IMR-90 (cell line): ENCODE data around the gene PDGFRA. TPM values are rescaled to one million over a fixed set of nuclear protein-coding genes. Genes with fewer than 3 reads are reported as not detected.

ENCODE experiments used
- ATAC-seq: fragments of 200-7000 bp; cut with Tn5 transposase; 2 replicates; pipeline ENCODE4 v1.9.1; 2020; ENCODE audit warnings: low read depth, mild to moderate bottlenecking, moderate library complexity
- BruUV-seq: library from RNA; stranded (reverse); fragments of 400-500 nt; replicated peaks from 2 replicates; lab custom pipeline; 2021; lab: Mats Ljungman, UMichigan
- CTCF ChIA-PET: fragments of 300-600 bp; formaldehyde crosslinking; extraction: SDS; loops from one replicate; lab custom pipeline; 2021; ENCODE audit warnings: antibody characterized with exemption; lab: Yijun Ruan, JAX
- POLR2A ChIA-PET: fragments of 300-600 bp; sonication (Branson Sonifier 250); formaldehyde crosslinking; loops from one replicate; lab custom pipeline; 2022; ENCODE audit warnings: antibody characterized with exemption; ENCODE audit not compliant: unreplicated experiment; lab: Charles Lee
- DNase-seq: peaks from one replicate; pipeline ENCODE4 v3.0.0; 2013
- H2AFZ ChIP-seq: replicated peaks from 2 replicates; pipeline ENCODE3; 2013; ENCODE audit warnings: low read length, mild to moderate bottlenecking; ENCODE audit not compliant: poor library complexity
- H2AK5ac ChIP-seq: 2 replicates; pipeline ENCODE4 v1.6.1; 2013; ENCODE audit warnings: low read depth, low read length, inconsistent platforms
- H2AK9ac ChIP-seq: replicated peaks from 2 replicates; pipeline ENCODE3; 2013; ENCODE audit warnings: mild to moderate bottlenecking, low read depth, low read length, moderate library complexity; ENCODE audit not compliant: poor library complexity
- H2BK120ac ChIP-seq: 2 replicates; pipeline ENCODE4 v1.6.1; 2013; ENCODE audit warnings: low read depth, low read length, inconsistent platforms
- H2BK15ac ChIP-seq: 3 replicates; pipeline ENCODE4 v1.6.1; 2013; ENCODE audit warnings: low read depth, low read length, inconsistent platforms
- H2BK20ac ChIP-seq: 2 replicates; pipeline ENCODE4 v1.6.1; 2013; ENCODE audit warnings: low read depth, mild to moderate bottlenecking, inconsistent platforms, low read length, moderate library complexity
- H2BK5ac ChIP-seq: 2 replicates; pipeline ENCODE4 v1.6.1; 2013; ENCODE audit warnings: mild to moderate bottlenecking, low read depth, low read length, inconsistent platforms; ENCODE audit not compliant: poor library complexity, severe bottlenecking
- H3K14ac ChIP-seq: replicated peaks from 2 replicates; pipeline ENCODE4 v1.6.1; 2013; ENCODE audit warnings: low read depth, low read length, inconsistent platforms
- H3K18ac ChIP-seq: 2 replicates; pipeline ENCODE4 v1.6.1; 2013; ENCODE audit warnings: low read depth, low read length, control low read depth
- H3K23ac ChIP-seq: 2 replicates; pipeline ENCODE4 v1.6.1; 2013; ENCODE audit warnings: low read depth, low read length, inconsistent platforms
- H3K27ac ChIP-seq: 2 replicates; pipeline ENCODE4 v1.5.1; 2013; ENCODE audit warnings: mild to moderate bottlenecking, control low read depth, low read length; ENCODE audit not compliant: insufficient read depth
- H3K27me3 ChIP-seq: 2 replicates; pipeline ENCODE4 v1.6.1; 2013; ENCODE audit warnings: low read length; ENCODE audit not compliant: control insufficient read depth, insufficient read depth
- H3K36me3 ChIP-seq: 2 replicates; pipeline ENCODE4 v1.6.1; 2013; ENCODE audit warnings: low read length, mixed read lengths; ENCODE audit not compliant: control insufficient read depth, insufficient read depth
- H3K4ac ChIP-seq: 2 replicates; pipeline ENCODE4 v1.6.1; 2013; ENCODE audit warnings: low read depth, low read length, inconsistent platforms
- H3K4me1 ChIP-seq: 2 replicates; pipeline ENCODE4 v1.6.1; 2013; ENCODE audit warnings: low read length, mixed read lengths; ENCODE audit not compliant: control insufficient read depth, insufficient read depth
- H3K4me2 ChIP-seq: 2 replicates; pipeline ENCODE4 v1.6.1; 2013; ENCODE audit warnings: low read depth, mild to moderate bottlenecking, control low read depth, low read length, moderate library complexity
- H3K4me3 ChIP-seq: 2 replicates; pipeline ENCODE4 v1.5.1; 2013; ENCODE audit warnings: low read depth, mild to moderate bottlenecking, control low read depth, low read length, moderate library complexity; ENCODE audit not compliant: insufficient read depth
- H3K56ac ChIP-seq: 2 replicates; pipeline ENCODE4 v1.6.1; 2013; ENCODE audit warnings: low read length, inconsistent platforms; ENCODE audit not compliant: insufficient read depth; ENCODE audit errors: extremely low read depth
- H3K79me1 ChIP-seq, 2 experiments: 2 replicates each; pipeline ENCODE4 v1.6.1; 2013; ENCODE audit warnings: low read length in 2 of 2, inconsistent platforms in 1 of 2, low read depth in 1 of 2
- H3K9ac ChIP-seq: 2 replicates; pipeline ENCODE4 v1.6.1; 2013; ENCODE audit warnings: low read depth, low read length, control low read depth
- H3K9me1 ChIP-seq: 2 replicates; pipeline ENCODE4 v1.6.1; 2013; ENCODE audit warnings: low read length, inconsistent platforms; ENCODE audit not compliant: insufficient read depth
- H3K9me3 ChIP-seq: 2 replicates; pipeline ENCODE4 v1.6.1; 2013; ENCODE audit warnings: low read length; ENCODE audit not compliant: control insufficient read depth, insufficient read depth
- H4K20me1 ChIP-seq: 2 replicates; pipeline ENCODE4 v1.6.1; 2013; ENCODE audit warnings: low read length, inconsistent platforms; ENCODE audit not compliant: insufficient read depth
- H4K5ac ChIP-seq: 2 replicates; pipeline ENCODE4 v1.6.1; 2013; ENCODE audit warnings: mild to moderate bottlenecking, low read depth, low read length, control low read depth
- H4K8ac ChIP-seq, 2 experiments: 2 replicates each; pipeline ENCODE4 v1.6.1; 2013; ENCODE audit warnings: low read depth in 2 of 2, low read length in 2 of 2, control low read depth in 1 of 2, inconsistent platforms in 1 of 2
- H4K91ac ChIP-seq: 2 replicates; pipeline ENCODE4 v1.6.1; 2013; ENCODE audit warnings: low read depth, low read length, inconsistent platforms; ENCODE audit not compliant: insufficient read depth
- BHLHE40 ChIP-seq: fragments of 150-350 bp; IDR thresholded peaks from 2 replicates; pipeline ENCODE4 v1.6.1; 2016; ENCODE audit warnings: mild to moderate bottlenecking, low read depth, low read length
- CEBPB ChIP-seq: IDR thresholded peaks from 2 replicates; pipeline ENCODE4 v1.6.1; 2012; ENCODE audit warnings: low read depth, low read length, improper control_type of control experiment
- CHD1 ChIP-seq: IDR thresholded peaks from 2 replicates; pipeline ENCODE4 v1.6.1; 2012; ENCODE audit warnings: low read depth, low read length, improper control_type of control experiment
- FOS ChIP-seq: fragments of 150-350 bp; IDR thresholded peaks from 2 replicates; pipeline ENCODE4 v1.6.1; 2016; ENCODE audit warnings: low read depth, low read length
- MAFK ChIP-seq: IDR thresholded peaks from 2 replicates; pipeline ENCODE4 v1.6.1; 2012; ENCODE audit warnings: low read depth, low read length, improper control_type of control experiment
- MAZ ChIP-seq: IDR thresholded peaks from 2 replicates; pipeline ENCODE4 v1.6.1; 2012; ENCODE audit warnings: low read depth, mild to moderate bottlenecking, low read length, improper control_type of control experiment, moderate library complexity, borderline replicate concordance
- MXI1 ChIP-seq: IDR thresholded peaks from 2 replicates; pipeline ENCODE4 v1.6.1; 2012; ENCODE audit warnings: low read depth, mild to moderate bottlenecking, low read length, moderate library complexity, borderline replicate concordance
- NFE2L2 ChIP-seq: fragments of 150-350 bp; IDR thresholded peaks from 2 replicates; pipeline ENCODE4 v1.6.1; 2016; ENCODE audit warnings: low read depth, mild to moderate bottlenecking, low read length
- RCOR1 ChIP-seq: IDR thresholded peaks from 2 replicates; pipeline ENCODE4 v1.6.1; 2012; ENCODE audit warnings: mild to moderate bottlenecking, low read length, improper control_type of control experiment; ENCODE audit not compliant: insufficient replicate concordance
- RFX5 ChIP-seq: IDR thresholded peaks from 2 replicates; pipeline ENCODE4 v1.8.0; 2012; ENCODE audit warnings: low read depth, mild to moderate bottlenecking, low read length, moderate library complexity
- WGBS, 2 experiments: methylation state at CpG; one replicate each; pipeline versions ENCODE4 v1.1.5 to v1.1.7; 2013; ENCODE audit warnings: missing lambda C conversion rate in 2 of 2; ENCODE audit not compliant: insufficient read length in 1 of 2; ENCODE audit errors: extremely low coverage in 2 of 2; 5-methylcytosine and 5-hydroxymethylcytosine counted together
- dilution Hi-C: fragments of 300-500 bp; cut with HindIII; formaldehyde crosslinking; loops from one replicate; pipeline ENCODE4 v1.14.3; 2018; ENCODE audit warnings: low sequenced_read_pairs; ENCODE audit not compliant: unreplicated experiment
- in situ Hi-C: fragments of 300-500 bp; cut with MboI; formaldehyde crosslinking; loops from 3 replicates; pipeline ENCODE4 v1.14.3; 2019; ENCODE audit warnings: low sequenced_read_pairs, inconsistent platforms, mixed read lengths
- intact Hi-C: fragments of 100-400 bp; cut with micrococcal nuclease; formaldehyde crosslinking; loops from 2 replicates; pipeline ENCODE4 v1.10.0; 2022
- polyA plus RNA-seq, 3 experiments: library from polyadenylated mRNA; depleted of rRNA; stranded (reverse); fragments of >200 nt; gene quantifications; 2 replicates each; pipeline ENCODE4 v1.2.3, GENCODE V29; 2012; ENCODE audit warnings: low replicate concordance in 1 of 3
- total RNA-seq: library from RNA; depleted of rRNA; stranded (reverse); fragments of >200 nt; gene quantifications from 2 replicates; pipeline ENCODE4 v1.2.3, GENCODE V29; 2012
- TF ChIP-seq, protein P1 (sequence below): fragments of 150-350 bp; IDR thresholded peaks from 2 replicates; pipeline ENCODE4 v1.6.1; 2016; ENCODE audit warnings: low read depth, mild to moderate bottlenecking, low read length, moderate library complexity, borderline replicate concordance
- TF ChIP-seq, protein P2 (sequence below): conservative IDR thresholded peaks from 2 replicates; pipeline ENCODE4 v1.5.1; 2012; ENCODE audit warnings: mild to moderate bottlenecking, low read depth, low read length, improper control_type of control experiment

Gene PDGFRA
- total and polyA plus RNA-seq, 2 of the 4 experiments (the other 2 are of a cell fraction) = 60.8 to 168 TPM

DNA sequence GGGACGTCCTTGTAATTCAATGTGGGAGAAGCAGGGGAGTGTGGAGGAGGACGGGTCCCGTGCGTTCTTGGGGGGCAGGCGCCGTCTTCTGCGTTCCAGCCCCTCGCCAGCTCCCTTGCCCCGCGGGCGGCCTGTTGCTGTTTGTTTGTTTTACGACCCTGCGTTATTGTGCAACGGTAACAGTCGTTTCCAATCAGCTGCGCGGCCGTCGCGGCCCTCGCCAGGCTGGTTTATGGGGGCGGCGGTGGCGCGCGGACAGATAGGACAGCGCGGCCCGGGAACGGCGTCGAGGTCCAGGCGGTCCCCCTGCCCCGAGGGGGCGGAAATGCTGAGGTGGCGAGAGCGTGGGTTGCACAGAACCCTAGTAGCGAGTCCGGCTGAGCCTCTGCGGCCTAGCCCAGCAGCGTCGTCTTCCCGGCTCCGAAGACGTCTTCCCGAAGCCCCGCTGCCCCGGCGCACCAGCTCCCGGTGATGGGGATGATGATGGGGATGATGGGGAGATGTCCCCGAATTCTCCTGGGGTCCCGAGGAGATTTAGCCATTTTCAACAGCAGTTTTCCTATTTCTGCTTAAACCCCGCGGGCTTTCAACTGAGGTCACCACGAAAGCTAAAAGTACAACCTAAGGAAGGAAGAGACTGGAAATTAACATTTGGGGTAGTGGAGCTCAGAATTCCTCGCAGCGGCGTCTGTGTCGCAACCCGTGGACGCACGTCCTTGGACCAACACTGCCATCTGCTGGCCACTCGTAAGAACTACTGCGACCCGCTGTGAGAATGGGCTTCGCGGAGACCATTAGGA, 4.8 kb downstream of the PDGFRA start:
- peak overlapping the region; percentile 89 for H2AFZ ChIP-seq
- H2BK120ac ChIP-seq = peak overlapping the region; percentile 75
- peaks cover 39% of the 10 kb centered on the region for H3K36me3 ChIP-seq
- peaks cover 8% of the 10 kb centered on the region for H3K9me1 ChIP-seq
- no peaks in the 10 kb centered on the region for H3K27me3 ChIP-seq
- ChIA-PET CTCF (interaction anchor here (0.6 to 3.2 kb wide), 13 partner anchors 44 to 1858 kb away, joined by 3 to 13 read pairs (median 3); no protein-coding TSS in a partner anchor), POLR2A (interaction anchor here (2.0 kb wide), 1 partner anchor 325 kb away, joined by 8 read pairs; no protein-coding TSS in a partner anchor)
- DNase-seq (peak; percentile 82), ATAC-seq (peak; percentile 10; the same call in 1 of the 2 replicates)
- peak overlapping the region; percentile 94 for H3K23ac ChIP-seq
- 0% methylated on average over 13 of the region's 67 CpGs; no CpG with 5 or more reads in 1 of the 2 experiments for WGBS, 2 experiments
- H4K8ac ChIP-seq = peak overlapping the region; percentile 29 to 70; a peak in 2 of 4 replicates
- peaks cover 2% of the 10 kb centered on the region for H3K4me1 ChIP-seq
- H2AK5ac ChIP-seq = peak overlapping the region; percentile 76; the same call in 1 of the 2 replicates
- H4K5ac ChIP-seq = 0 out of 2 replicates have a peak overlapping the region, but pooled peaks have one; percentile 11
- H3K9ac ChIP-seq = peak overlapping the region; percentile 84
- peak overlapping the region; percentile 88 for H3K4ac ChIP-seq
- H3K4me2 ChIP-seq = peak overlapping the region; percentile 70
- H3K9me3 ChIP-seq = no peaks in the 10 kb centered on the region
- BruUV-seq = no TSS peak
- peak overlapping the region; percentile 80 for H2AK9ac ChIP-seq
- peak overlapping the region; percentile 93 for H3K27ac ChIP-seq
- peaks cover 9 to 51% of the 10 kb centered on the region in 2 experiments; a peak in 3 of 4 replicates for H3K79me1 ChIP-seq
- intact Hi-C loops (loop anchor here (1.0 to 10.0 kb wide), 3 partner anchors 326 to 1579 kb away; partner anchors contain the start of gene USP46), in situ Hi-C loops (loop anchor here (25.0 kb wide), 1 partner anchor 1697 kb away; no protein-coding TSS in a partner anchor), dilution Hi-C loops (no loop called here)
- peak overlapping the region; percentile 70 for H3K14ac ChIP-seq
- peak overlapping the region; percentile 53 for H3K56ac ChIP-seq
- H2BK20ac ChIP-seq = peak overlapping the region; percentile 33; the same call in 1 of the 2 replicates
- H4K91ac ChIP-seq = peak overlapping the region; percentile 61
- H3K18ac ChIP-seq = peak overlapping the region; percentile 46
- peak overlapping the region; percentile 89 for H3K4me3 ChIP-seq
- no peak overlapping the region for H2BK15ac ChIP-seq
- peak overlapping the region; percentile 71 for H2BK5ac ChIP-seq
- H4K20me1 ChIP-seq = peaks cover 77% of the 10 kb centered on the region
- TF ChIP-seq MAFK (no peak), FOS (no peak), CEBPB (peak; percentile 99), BHLHE40 (no peak), RCOR1 (no peak), MAZ (no peak), RFX5 (no peak), MXI1 (no peak), NFE2L2 (no peak), CHD1 (peak; percentile 77; the same call in 1 of the 2 replicates)
- TF ChIP-seq, protein P1, sequence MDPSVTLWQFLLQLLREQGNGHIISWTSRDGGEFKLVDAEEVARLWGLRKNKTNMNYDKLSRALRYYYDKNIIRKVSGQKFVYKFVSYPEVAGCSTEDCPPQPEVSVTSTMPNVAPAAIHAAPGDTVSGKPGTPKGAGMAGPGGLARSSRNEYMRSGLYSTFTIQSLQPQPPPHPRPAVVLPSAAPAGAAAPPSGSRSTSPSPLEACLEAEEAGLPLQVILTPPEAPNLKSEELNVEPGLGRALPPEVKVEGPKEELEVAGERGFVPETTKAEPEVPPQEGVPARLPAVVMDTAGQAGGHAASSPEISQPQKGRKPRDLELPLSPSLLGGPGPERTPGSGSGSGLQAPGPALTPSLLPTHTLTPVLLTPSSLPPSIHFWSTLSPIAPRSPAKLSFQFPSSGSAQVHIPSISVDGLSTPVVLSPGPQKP = no peak
- TF ChIP-seq, protein P2, sequence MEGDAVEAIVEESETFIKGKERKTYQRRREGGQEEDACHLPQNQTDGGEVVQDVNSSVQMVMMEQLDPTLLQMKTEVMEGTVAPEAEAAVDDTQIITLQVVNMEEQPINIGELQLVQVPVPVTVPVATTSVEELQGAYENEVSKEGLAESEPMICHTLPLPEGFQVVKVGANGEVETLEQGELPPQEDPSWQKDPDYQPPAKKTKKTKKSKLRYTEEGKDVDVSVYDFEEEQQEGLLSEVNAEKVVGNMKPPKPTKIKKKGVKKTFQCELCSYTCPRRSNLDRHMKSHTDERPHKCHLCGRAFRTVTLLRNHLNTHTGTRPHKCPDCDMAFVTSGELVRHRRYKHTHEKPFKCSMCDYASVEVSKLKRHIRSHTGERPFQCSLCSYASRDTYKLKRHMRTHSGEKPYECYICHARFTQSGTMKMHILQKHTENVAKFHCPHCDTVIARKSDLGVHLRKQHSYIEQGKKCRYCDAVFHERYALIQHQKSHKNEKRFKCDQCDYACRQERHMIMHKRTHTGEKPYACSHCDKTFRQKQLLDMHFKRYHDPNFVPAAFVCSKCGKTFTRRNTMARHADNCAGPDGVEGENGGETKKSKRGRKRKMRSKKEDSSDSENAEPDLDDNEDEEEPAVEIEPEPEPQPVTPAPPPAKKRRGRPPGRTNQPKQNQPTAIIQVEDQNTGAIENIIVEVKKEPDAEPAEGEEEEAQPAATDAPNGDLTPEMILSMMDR = peak; percentile 91
